Stimulated activated CD8-positive, alpha-beta memory T cell treated with anti-CD3 and anti-CD28 coated beads, Interleukin-15, amount 100 ng/mL, for 1 hour (primary cell): ENCODE measurements around the gene SMPX.
"Not testable (repeated sequence)": the region's sequence is repeated elsewhere in the genome, so short reads cannot be mapped to it uniquely, and the experiment has no call there.

Experiments used
- DNase-seq: peaks from one replicate; pipeline ENCODE4 v3.0.0-alpha.2; 2020; ENCODE audit warnings: low read depth

Gene SMPX

DNA sequence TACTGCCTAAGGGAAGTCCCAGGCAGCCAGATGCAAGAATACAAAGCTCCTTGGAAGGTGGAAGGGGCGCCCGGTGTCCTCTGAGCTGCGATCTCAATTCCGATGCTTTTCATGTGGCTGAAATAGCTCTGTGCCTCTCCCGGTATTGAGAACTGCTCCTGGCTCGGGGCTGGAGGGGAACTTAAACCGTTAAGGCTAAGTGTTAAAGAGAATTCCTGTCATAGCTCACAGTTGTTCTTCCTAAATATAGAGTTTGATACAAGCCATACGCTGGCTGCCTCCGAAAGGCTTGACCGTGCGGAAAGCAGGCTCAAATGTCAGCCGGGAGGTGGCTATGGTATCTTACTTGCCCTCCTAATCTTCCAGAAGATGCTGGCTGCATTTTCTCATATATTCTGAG is at the start of gene SMPX:
SMPX (minus strand) TSS at position 157 of the 400 bp plus-strand sequence. CDS start 3,826 bp downstream, outside the sequence.
- DNase-seq, result no peak

DNA sequence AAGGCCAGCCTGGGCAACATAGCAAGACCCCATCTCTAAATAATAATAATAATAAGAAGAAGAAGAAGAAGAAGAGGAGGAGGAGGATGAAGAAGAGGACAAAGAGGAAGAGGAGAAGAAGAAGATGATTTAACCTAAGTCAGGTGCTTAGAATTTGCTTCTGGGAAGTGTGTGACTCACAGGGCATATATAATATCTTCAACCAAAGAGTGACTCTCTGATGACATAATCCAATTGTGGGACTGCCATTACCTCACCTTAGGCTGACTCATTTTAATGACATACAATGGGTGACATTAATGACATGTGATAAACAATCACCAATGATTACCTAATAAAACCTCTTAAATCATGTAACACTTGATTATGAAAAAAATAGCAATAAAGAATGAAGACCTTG is 48.8 kb upstream of the SMPX start:
- no peak for DNase-seq

DNA sequence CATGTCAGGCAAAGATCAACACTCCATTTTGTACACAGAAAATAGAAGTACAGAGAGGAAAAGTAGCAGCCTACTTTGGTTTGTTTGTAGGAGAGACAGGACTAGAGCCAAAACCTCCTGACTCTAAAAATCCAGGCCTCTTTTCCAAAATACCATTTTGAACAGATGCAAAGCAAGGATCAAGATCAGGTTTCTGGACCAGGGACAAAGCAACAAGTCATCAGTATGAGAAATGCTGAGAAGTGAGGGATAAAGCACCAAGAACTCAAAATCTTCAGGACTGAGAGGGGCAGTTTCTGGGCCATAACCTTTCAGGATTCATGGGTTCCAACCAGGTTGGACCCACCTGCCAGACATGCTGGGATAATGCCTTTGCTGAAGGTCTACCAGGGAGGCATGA is 44.9 kb upstream of the SMPX start:
- DNase-seq, result no peak

DNA sequence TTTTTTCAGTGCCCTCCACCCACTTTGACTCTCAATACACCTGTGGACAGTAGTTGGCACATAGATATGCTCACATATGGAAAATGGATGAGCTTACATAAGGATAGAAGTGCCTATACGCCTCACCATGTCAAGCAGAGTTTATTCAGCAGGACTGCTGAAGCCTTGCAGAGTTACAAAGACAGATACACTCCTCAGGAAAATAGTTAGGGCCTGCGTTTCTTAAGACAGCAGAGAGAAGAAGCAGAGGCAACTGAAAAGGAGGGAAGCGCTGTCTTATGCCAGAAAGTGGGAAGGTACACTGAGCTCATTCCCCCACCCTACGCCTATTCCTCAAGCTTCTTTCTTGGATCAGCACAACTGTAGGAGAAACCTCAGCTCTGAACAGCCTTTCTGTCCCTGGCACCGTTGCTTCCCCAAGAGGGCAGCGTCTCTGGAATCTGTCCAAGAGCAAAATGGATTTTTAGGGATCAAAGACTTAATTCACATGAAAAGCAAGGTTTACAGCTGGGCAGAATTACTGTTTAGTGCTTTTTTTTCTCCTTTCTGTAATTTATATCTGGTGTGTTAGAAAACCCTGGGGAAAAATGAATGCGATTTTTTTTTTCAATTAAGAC is 44.2 kb upstream of the SMPX start:
- DNase-seq, result no peak

DNA sequence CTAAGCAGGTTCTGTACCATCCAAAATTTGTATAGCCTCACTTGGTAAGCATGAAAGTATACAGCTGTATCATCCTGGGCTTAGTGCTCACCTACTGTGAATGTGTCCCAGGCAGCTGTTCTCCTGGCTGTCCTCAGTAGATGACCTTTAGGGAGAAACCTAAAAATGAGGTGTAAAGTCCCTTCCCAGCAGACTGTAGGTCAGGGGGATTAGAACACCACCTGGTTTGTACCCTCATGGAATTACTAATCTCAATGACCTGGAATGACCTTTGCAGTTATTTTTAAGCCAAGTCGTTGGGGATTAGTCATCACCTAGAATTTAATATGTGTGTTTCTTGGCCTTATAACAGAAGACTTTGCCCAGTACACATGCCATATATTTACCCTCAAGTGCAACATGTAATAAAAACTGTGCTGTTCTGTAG is 42.4 kb upstream of the SMPX start:
- no peak for DNase-seq

DNA sequence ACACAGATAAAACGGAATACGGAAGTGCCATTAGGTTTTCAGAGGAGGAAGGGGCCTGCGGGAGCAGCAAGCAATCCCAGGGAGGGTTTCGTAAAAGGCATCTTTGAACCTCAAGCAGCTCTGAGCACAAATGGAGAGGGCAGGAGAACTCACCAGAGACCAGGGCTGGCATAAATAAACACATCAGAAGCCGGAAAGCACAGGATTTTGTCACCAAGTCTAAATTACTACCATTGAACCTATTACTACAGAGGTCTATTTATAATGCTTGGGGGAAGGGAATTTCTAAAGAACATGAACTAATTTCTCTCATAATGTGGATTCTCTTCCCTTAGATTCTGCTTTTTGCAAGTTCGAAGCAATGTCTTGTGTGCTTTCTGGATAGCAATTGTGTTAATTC is 41.9 kb upstream of the SMPX start:
- no peak for DNase-seq

DNA sequence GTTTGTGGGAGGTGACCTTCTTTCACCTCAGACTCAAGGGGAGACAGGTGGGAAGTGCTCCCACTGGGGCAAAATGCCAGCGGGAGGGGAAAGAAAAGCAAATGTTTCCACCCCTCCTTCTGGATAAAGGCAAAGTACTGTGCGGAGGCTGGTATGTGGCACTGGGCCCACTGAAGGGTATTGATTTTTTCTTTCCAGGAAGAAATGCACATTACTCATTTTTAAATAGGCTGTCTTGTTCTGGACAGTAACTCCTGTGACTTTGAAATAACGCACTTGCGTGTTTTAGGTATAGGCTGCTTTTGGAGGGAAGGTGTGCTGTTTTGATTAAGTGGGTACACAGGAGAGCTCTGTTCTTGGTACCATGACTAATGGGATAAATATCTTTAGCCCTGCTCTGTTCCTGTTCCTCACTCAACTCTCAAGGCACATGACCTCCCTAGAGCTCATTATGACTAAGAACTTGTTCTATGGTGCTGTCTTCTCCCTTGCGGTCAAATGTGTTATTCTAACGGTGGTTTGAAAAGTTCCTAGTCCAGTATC is 40.8 kb upstream of the SMPX start:
- no peak for DNase-seq

DNA sequence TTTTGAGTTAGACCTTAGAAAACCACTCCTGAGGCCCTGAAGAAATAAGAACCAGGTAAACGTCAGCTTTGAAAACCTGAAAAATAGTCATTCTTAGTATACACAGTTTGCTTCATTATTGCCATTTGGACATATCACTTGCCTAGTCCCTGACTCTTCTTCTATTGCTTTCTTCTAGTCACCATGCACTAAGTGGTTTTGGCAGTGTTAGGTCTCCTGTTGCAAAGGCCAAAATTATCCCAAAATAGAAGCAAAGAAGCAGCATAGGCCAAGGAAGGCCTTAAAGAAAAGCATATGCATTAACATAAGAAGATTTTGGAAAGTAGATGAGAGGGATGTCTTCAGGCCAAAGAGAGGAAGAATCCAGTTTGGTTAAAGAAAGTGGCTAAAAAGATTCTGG is 24.1 kb upstream of the SMPX start:
- DNase-seq, result no peak

DNA sequence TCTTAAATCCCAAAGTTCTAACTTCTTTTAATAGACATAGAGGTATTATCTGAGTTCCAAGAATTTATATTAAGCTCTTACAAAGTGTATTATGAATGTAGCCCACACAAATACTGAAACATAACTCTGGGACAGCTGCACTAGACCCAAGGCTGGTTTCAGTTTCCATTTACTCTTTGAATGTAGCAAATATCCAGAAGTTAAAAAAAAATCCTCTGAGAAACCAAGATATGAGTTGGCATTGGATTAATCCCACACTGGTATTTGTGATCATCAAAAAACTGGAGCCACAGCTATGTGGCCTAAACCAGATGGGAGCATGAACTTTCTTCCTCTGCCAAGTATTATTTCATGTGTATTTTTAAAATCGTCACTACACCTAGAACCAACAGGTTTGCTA is 23.6 kb upstream of the SMPX start:
- no peak for DNase-seq

DNA sequence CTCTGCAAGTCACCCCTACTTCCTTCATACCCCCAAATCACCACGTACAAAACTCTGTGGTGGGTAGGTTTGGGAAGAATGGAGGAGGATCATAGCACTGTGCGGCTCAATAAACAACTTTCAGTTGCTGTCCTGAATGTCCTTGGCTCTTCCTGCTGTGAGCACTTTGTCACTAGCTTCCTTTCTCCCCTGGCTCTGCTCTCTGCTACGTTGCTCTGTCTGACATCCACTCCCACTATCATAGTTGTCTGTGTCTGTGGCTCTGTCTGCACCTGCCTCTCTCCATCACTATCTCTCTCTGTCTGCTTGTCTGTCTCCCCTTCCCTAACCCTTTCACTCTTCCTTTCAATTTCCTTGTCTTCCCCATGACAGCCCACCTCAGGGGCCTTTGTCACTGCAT is 21.2 kb upstream of the SMPX start:
- DNase-seq, result no peak

DNA sequence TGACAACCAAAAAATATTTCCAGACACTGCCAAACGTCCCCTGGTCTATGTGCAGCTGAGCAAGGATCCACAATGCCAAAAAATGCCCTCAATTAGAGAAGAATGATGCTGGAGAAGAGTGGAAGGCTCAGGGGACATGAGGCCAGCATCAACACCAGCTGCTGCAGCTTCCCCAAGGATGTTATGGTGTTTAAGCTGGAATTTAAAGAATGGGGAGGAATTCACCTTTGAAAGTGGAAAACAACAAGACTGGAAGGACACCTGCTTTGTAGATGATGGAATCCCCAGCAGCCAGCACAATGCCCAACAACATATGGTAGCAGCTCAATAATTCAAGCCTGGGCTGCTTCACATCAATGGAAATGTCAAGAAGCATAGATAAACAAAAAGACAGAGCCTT is 20.3 kb upstream of the SMPX start:
- DNase-seq, result no peak

DNA sequence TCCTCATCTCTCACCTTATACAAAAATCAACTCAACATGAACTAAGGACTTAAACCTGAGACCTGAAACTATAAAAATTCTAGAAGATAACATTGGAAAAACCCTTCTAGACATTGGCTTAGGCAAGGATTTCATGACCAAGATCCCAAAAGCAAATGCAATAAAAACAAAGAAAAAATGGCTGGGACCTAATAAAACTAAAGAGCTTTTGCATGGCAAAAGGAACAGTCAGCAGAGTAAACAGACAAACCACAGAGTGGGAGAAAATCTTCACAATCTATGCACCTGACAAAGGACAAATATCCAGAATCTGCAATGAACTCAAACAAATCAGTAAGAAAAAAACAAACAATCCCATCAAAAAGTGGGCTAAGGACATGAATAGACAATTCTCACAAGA is 17.2 kb upstream of the SMPX start:
- DNase-seq, result not testable (repeated sequence)

DNA sequence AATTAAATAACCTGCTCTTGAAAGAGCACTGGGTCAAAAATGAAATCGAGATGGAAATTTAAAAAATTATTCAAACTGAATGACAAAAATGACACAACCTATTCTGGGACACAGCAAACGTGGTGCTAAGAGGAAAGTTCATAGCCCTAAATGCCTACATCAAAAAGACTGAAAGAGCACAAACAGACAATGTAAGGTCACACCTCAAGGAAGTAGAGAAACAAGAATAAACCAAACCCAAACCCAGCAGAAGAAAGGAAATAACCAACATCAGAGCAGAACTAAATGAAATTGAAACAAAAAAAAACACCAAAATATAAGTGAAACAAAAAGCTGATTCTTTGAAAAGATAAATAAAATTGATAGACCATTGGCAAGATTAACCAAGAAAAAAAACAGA is 15.1 kb upstream of the SMPX start:
- not testable (repeated sequence) for DNase-seq

DNA sequence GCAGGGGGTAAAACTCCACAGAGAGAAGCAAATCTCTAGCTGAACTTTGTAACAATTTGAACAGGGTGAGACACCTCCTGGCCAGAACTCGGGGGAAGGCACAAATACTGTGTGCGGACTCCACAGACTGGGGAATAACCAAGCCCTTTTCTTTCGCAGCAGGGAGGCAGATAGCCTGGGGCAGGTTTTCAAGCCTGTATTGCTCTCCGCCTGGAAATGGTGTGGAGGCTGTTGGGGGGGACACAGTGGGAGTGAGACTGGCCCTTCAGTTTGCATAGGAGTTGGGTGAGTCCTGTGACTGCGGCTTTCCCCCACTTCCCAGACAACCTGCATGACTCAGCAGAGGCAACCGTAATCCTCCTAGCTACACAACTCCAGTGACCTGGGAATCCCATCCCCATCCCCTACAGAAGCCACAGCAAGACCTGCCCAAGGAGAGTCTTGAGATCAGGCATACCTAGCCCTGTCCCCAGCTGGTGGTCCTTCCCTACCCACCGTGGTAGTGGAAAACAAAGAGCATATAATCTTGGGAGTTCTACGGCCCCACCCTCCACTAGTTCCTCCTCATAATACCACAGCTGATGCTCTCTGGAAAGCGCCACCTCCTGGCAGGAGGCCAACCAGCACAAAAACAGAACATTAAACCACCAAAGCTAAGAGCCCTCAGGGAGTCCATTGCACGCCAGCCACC is 12.9 kb upstream of the SMPX start:
- DNase-seq, result no peak

DNA sequence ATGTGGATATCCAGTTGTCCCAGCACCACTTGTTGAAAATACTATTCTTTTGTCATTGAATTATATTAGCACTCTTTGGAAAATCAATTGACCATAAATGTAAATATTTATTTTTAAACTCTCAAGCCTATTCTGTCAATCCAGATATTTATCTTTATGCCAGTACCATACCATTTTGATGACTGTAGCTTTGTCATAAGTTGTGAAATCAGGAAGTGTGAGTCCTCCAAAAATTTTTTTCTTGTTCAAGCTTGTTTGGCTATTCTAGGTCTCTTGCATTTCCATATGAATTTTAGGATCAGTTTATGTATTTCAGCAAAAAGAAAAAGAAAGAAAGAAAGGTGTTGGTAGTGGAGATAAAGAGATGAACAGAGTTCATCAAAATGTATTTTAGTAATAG is 8.2 kb upstream of the SMPX start:
- DNase-seq, result no peak

DNA sequence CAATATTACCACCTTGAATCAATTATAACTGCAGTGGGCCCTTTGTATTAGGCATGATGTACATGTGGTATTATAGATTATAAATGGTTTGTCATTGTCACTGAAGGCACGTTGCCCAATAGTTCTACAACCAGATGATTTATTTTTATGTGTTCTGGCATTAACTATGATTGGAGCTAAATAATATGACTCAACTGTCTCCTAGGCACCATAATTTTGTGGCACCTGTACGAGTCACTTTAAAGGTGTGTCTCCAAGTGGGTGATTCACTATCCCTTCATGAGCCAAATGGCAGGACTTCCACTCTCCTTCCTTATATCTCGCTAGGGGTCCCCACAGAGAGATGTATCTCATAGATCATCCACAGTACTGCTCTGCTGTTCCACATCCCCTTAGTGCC is 6.1 kb upstream of the SMPX start:
- DNase-seq, result no peak

DNA sequence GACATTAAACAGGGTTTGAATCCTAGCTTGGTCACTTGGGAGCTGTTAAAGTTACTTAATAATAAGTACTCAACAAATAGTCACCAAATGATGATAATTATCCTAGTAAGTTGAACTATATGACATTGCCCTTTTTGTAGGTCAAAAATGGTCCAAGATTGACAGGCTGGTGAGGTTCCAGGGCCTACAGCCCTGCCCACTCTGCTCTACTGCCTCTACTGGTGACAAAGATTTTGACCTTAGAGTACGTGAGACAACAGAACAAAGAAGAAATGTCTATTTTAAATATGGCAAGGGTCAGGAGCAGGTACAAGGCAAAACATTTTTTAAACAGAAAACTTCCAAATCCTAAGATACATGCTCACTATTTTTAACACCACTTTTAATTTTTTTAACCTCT is 572 bp upstream of the SMPX start:
- no peak for DNase-seq

DNA sequence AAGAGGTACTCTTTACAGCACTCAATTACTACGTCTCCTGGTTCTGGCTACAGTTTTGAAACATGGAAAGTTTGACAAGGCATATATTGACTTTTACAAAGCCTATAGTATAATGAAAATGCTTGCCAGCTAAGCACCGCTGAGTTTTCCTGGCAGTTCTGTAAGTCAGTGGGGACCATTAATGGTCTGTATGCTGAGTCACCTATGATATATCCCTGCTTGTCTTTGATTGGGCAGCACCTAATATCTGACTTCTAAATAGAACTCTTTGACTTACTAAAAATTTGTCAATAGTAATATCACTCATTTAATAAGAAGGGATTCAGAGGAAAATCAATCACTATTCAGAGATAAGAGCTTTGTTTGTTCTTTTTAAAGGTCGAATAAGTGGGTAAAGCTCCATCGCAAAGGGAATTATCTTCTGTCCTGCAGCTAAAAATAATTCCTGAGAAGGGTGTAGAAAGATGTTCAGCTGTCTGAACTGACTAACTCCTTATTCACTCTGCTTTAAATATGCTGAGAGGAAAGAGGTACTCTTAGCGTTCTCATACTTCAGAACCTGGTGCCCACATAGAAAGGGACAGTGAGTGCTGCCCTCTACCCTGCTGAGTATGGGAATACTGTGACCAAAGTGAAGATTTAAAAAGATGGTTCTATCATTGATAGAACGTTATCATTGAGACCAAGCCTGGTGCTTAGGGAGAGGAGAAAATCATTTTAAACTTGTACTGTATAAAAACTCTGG is 959 bp downstream of the SMPX start:
- DNase-seq, result no peak

DNA sequence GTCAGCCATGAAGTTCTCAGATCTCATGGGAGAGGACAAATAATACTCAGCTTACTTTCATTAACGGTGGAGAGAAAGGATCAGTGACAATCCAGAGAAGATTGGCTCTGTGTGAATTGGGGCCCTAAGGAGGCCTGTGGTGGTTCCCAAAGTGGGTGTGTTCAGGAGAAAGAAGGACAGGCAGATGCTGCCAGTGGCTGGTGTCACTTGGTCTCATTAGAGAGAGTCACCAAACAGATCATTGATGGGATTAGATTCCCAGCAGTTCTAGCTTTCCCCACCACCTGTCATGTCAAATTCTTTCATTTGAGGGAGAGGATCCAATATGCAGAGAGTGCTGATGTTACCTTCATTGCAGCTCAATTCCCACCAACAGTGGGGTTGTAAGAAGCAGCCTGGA is 8.0 kb downstream of the SMPX start:
- DNase-seq, result no peak

DNA sequence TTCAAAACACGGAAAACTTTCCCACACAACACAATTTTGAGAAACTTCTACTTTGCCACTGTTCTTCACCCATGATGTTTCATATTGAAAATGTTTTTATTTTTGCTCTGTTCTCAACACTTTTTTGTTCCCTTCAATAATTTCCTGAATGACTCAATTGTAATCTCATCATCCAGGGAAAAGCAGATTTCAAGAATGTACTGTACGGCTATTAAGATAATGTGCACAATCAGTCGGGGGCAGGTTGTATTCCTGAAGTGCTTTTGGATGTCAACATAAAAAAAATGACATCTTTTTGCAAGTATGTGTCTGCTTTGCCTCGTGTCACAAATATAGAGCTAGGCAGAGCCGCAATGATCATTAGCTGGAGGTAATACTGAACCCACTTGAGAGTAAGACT is 9.7 kb downstream of the SMPX start:
- DNase-seq, result no peak

DNA sequence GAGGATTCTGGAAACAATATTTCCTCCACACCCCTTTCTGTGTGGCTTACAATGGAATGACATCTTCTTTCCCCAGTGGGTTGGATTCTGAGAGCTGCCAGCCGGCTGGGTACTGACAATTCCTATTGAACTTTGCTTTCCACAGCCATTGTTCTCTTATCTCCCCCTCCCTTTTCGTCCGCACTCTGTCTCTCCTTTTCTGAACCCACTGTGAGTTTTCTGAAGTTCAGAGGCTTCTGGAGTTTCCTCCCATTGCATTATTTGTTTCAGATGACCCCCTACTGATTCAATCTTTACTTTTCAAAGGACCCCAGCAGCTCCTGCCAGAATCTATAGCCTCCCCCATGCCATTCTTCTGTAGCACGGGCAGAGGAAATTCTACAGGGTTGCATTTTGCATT is 10.4 kb downstream of the SMPX start:
- no peak for DNase-seq

DNA sequence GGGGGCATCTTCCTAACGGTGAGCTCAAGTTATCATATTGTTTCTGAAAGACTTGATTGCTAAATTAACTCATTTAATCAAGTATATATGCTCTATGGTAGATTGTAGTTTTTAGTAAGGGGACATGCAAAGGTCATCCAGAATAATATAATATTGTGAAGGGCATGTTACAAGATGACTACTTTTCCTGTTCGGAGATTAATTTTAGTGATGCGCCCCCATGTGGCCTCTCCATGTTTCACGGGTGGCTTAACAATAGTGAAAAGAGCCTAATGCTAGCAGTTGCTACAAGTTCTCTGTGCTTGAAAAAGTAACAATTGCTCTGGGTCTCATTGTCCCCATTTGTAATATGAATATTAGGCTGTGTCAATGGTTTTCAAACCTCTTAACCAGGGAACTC is 12.2 kb downstream of the SMPX start:
- peak; percentile 2 for DNase-seq

DNA sequence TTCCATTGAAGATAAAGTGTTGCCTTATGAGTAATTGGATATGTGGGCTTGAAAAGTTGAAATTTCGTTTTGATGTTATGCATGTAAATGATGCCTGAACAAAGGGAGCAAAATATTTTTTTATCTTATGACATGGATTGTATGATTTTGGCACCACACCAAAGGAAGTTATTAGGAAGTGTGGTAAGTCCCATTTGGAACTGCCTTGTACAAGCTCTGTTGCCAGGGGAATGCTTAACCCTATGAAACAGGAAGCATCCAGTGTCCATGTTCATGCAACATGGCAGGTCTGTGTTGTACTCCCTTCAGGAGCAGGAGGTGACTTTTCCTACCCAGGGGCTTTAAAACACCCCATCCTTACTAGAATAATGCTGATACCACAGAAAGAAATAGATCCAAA is 13.2 kb downstream of the SMPX start:
- DNase-seq, result no peak
